Upper lobe of left lung (tissue), 4 donors: ENCODE measurements around the gene HIGD1A.

Experiments
- CTCF ChIP-seq, 6 experiments: fragments of 450-650 bp in 4 of 6; fragments of 200-600 bp in 2 of 6; sonication (generic) in 2 of 6; IDR thresholded peaks; one replicate each; pipeline ENCODE4 v1.5.1; 2016 to 2019; ENCODE audit warnings: antibody characterized with exemption in 6 of 6
- POLR2A ChIP-seq, 4 donors: fragments of 450-650 bp; IDR thresholded peaks; one replicate each; pipeline ENCODE4 v1.5.1; 2016 to 2017; ENCODE audit warnings: antibody characterized with exemption in 4 of 4, mild to moderate bottlenecking in 2 of 4

DNA sequence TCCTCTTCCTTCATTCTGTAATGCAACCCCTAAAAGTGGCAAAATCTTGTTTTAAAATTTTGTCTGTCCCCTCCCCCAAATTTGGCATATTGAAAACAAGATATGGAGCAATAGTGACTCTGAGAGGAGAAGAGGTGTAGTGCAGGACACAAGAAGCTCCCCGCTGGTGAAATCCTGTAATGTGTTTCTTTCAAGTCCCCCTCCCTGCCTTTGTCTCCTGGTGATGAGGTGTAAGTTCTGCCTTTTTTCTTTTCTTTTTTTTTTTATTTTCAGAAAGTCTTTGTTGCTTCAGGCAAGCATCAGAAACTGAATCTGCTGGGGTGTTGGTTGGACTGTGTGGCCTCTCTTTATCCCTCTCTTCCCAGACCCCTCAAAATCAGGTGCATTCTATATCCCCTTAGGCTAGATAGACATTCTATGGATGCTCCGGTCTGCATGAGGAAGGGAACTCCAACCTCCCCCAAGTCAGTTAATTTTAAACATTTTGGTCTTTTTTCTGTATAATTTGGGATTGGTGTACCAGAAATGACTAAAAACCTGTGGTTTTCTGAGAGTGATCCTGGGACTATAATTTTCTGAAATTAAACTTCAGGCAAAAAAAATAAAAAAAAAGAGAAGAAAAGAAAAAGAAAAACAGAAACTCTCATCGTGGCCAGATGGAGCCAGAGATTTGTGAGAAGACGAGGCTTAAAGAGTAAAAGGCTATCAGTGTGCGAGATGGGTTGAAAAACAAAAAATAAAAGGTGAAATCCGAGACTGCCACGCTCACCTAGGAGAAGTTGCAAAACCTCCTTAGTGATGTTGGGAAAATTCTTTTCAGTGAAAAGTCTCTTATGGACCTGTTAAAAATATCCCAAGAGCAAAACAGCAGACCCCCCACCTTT lies 26.4 kb upstream of the HIGD1A start:
- TF ChIP-seq CTCF (IDR thresholded peaks at IDR 0.05): peak in 4 of 6 experiments; percentile 39 to 46 (median 43)
- TF ChIP-seq POLR2A (IDR thresholded peaks at IDR 0.05): no peak
